ENCODE results near the gene SBF2.
"Not testable (repeated sequence)": the region's sequence is repeated elsewhere in the genome, so short reads cannot be mapped to it uniquely, and the experiment has no call there.

SBF2 gene

GRCh38 chr11:10298342-10298741, 4.3 kb upstream of the SBF2 start:
- peak in 1 of 2 experiments; percentile 32 for DNase-seq

GRCh38 chr11:10295064-10295901, 1.3 kb upstream of the SBF2 start:
- DNase-seq, result no peak

DNA sequence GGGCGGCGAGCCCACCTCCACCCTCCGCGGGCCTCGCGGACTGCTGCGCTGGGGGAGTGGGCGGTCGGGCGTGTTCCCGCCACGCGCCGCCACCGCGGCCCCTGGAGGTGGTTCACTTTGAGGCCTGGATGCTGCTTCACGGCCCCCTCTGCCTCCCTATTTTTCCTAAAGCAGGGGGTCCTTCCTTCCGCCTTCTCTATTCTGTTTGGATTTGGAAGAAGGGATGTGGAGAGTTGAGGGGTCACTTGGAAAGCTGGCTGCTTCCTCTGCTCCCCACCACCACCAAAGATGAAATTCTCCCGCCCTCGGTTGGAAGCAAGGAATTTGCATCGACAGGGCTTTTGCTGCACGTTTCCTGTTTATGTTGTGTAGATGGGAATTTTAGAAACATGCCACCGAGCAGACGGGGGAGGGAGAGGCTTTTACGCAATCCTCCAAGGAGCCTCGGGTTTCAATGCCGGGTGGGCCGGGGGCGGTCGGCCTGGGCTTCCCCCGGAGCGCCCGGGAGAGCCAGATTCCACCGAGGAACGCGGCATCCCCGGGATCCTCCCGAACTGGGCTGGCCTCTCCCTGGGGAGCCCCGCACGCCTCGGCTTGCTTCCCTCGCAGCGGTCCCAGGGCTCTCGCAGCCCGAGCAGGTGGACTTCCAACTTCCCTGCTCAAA, 403 bp upstream of the SBF2 start:
- DNase-seq, result no peak

DNA sequence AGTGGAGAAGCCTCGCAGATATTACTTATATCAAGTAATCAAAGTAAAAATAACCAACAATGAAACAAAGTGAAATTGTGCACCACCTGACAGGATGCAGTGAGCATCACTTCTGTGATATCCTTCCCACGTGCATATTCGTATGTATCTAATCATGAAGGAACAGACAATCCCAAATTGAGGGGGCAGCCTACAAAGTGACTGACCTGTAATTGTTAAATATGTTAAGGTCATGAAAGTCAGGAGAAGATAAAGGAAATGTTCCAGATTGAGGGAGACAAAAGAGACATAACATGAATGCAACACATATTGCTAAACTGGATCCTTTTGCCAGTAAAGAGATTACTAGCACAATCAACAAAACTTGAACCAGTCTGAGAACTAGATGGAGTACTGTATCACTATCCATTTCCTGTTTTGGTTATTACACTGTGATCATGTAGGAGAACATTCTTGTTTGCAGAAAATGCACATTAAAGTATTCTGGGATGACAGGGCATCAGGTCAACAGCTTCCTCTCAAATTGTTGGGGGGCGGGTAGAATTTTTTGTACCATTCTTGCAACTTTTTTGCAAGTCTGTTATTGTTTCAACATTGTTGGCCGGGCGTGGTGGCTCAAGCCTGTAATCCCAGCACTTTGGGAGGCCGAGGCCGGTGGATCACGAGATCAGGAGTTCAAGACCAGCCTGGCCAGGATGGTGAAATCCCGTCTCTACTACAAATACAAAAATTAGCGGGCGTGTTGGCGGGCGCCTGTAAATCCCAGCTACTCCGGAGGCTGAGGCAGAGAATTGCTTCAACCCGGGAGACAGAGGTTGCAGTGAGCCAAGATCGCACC, 2.0 kb downstream of the SBF2 start:
- DNase-seq, result no peak

- no peak for DNase-seq
These were observed 4.1 kb downstream of the SBF2 start for GRCh38 chr11:10289765-10290380.

GRCh38 chr11:10288881-10289764, 4.9 kb downstream of the SBF2 start:
- no peak for DNase-seq

DNA sequence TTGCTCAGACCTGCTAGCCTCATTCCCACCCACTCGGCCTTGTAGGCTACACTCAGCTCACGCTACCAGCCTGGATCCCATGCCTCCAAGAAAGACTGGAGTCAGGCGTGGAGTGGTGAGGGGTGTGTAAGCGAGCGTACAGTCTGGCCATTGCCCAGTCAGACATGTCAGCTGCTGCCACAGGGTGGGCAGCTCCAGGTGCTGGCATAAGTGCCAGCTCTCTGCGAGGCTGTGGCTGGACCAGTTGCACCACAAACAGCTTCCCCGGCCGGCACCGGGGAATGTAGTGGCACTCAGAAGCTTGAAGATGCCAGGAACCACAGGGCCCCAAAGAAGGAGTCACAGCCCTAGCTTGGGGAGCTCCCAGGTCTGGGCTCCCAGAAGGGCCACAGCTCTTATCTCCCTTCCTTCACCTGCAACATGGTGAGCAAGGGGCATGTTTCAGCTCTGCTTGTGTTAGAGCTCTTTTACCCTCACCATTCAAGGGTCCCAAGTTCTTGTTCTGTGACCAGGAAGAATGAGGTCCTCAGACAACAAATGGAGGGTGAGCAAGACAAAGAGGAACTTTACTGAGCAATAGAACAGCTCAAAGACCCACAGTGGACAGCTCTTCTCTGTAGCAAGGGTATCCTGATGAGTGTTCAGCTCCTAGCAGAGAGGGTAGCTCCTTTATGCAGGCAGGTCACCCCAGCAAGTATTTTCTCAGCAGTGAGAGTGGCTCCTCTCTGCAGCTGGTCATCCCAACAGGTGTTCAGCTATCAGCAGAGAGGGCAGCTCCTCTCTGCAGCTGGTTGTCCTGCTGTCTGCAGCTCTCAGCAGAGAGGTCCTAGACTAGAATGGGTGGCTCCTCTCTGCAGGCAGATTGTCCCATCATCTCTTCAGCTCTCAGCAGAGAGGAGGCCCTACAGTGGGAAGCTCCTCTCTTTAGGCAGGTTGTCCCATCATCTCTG, 6.0 kb downstream of the SBF2 start:
- DNase-seq, result no peak

- no peak for DNase-seq
These were observed 6.9 kb downstream of the SBF2 start for GRCh38 chr11:10287140-10287539.

DNA sequence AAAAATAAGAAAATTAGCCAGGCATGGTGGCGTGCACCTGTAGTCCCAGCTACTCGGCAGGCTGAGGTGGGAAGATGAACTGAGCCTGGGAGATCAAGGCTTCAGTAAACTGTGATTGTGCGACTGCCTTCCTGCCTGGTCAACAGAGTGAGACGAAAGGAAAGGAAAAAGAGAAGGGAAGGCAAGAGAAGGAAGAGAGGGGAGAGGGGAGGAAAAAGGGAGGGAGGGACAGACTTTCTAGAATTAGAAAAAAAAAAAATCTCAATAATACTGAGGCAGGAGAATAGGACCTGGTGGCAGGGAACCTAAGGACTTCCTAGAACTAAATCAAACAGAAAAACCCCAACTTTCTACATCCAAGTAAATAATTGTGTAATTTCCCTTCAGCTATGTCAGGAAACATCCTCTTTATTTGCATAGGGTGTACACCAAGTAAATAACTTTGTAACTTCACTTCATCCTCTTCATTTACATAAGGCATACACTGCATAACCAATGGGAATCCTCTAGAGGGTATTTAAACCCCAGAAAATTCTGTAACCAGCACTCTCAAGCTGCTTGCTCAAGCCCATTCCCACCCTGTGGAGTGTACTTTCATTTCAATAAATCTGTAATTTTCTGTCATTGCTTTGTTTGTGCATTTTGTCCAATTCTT, 8.7 kb downstream of the SBF2 start:
- DNase-seq, result no peak

- DNase-seq, result no peak
These were observed 10.0 kb downstream of the SBF2 start for GRCh38 chr11:10283991-10284390.

GRCh38 chr11:10282117-10282516, 11.9 kb downstream of the SBF2 start:
- DNase-seq, result no peak

- DNase-seq, result no peak
These were observed 18.3 kb downstream of the SBF2 start for GRCh38 chr11:10275714-10276113.

- DNase-seq, result no peak
These were observed 19.3 kb downstream of the SBF2 start for GRCh38 chr11:10274726-10275125.

- DNase-seq, result no peak
These were observed 20.3 kb downstream of the SBF2 start for GRCh38 chr11:10273738-10274137.

GRCh38 chr11:10272132-10272531, 21.9 kb downstream of the SBF2 start:
- no peak for DNase-seq

- DNase-seq, result no peak
These were observed 25.1 kb downstream of the SBF2 start for GRCh38 chr11:10268746-10269488.

- no peak for DNase-seq
These were observed 26.2 kb downstream of the SBF2 start for GRCh38 chr11:10267821-10268220.

- no peak for DNase-seq
These were observed 28.1 kb downstream of the SBF2 start for GRCh38 chr11:10265936-10266335.

GRCh38 chr11:10264716-10265115, 29.3 kb downstream of the SBF2 start:
- DNase-seq, result not testable (repeated sequence)

Measured in stimulated activated CD4-positive, alpha-beta T cell treated with anti-CD3 and anti-CD28 coated beads, Interleukin-4, amount 100 ng/mL, for 4 hours (primary cell).